Peyer's patch (tissue), 4 donors: ENCODE data around the gene C4orf36. TPM values are rescaled to one million over a fixed set of nuclear protein-coding genes. Genes with fewer than 3 reads are reported as not detected.

Experiments
- DNase-seq, 3 donors: peaks; one replicate each; pipeline ENCODE4 v3.0.0-alpha.2; 2017 to 2019
- H3K27ac ChIP-seq, 4 donors: fragments of 200-600 bp; sonication (generic); one replicate each; pipeline ENCODE4 v1.5.1; 2016 to 2019
- H3K27me3 ChIP-seq, 2 donors: fragments of 200-600 bp; sonication (generic); one replicate each; pipeline ENCODE4 v1.5.1; 2019
- H3K36me3 ChIP-seq, 3 donors: fragments of 200-600 bp; sonication (generic); one replicate each; pipeline ENCODE4 v1.5.1; 2016 to 2019
- H3K4me1 ChIP-seq, 4 donors: fragments of 200-600 bp; sonication (generic); one replicate each; pipeline ENCODE4 v1.5.1; 2016 to 2019
- H3K4me3 ChIP-seq, 4 donors: fragments of 200-600 bp; sonication (generic); 1 replicate in 3 of 4; 2 replicates in 1 of 4; pipeline ENCODE4 v1.5.1; 2016 to 2019; ENCODE audit warnings: mild to moderate bottlenecking in 1 of 4
- H3K9me3 ChIP-seq, 4 donors: fragments of 200-600 bp; sonication (generic); one replicate each; pipeline ENCODE4 v1.5.1; 2016 to 2019; ENCODE audit warnings: mild to moderate bottlenecking in 1 of 4
- CTCF ChIP-seq, 6 experiments: fragments of 450-650 bp in 4 of 6; fragments of 200-600 bp in 2 of 6; sonication (generic) in 1 of 6; IDR thresholded peaks; one replicate each; pipeline ENCODE4 v1.5.1; 2017 to 2019; ENCODE audit warnings: antibody characterized with exemption in 6 of 6, mild to moderate bottlenecking in 3 of 6, moderate library complexity in 1 of 6
- POLR2A ChIP-seq, 2 donors: fragments of 450-650 bp; IDR thresholded peaks; one replicate each; pipeline ENCODE4 v1.5.1; 2017; ENCODE audit warnings: antibody characterized with exemption in 2 of 2, mild to moderate bottlenecking in 2 of 2, moderate library complexity in 2 of 2
- total RNA-seq, 4 donors: library from RNA; depleted of rRNA; stranded (reverse); fragments of >200 nt; gene quantifications; one replicate each; pipeline ENCODE4 v1.1.0, GENCODE V29; 2016

C4orf36 gene
- total RNA-seq, 4 donors from 2014 or later, result 1.7 to 6.6 TPM; not detected in 2

GRCh38 chr4:86908251-86908657, 16.0 kb upstream of the C4orf36 start:
- no peaks in the 10 kb centered on the region for H3K9me3 ChIP-seq
- peaks cover 0 to 5% (median 0%) of the 10 kb centered on the region in 4 donors for H3K4me1 ChIP-seq
- H3K27ac ChIP-seq, result no peak overlapping the region
- TF ChIP-seq POLR2A (IDR thresholded peaks at IDR 0.05) (no peak), CTCF (IDR thresholded peaks at IDR 0.05) (no peak)
- no peak overlapping the region for H3K4me3 ChIP-seq
- DNase-seq, result no peak
- no peaks in the 10 kb centered on the region for H3K36me3 ChIP-seq
- no peaks in the 10 kb centered on the region for H3K27me3 ChIP-seq

DNA sequence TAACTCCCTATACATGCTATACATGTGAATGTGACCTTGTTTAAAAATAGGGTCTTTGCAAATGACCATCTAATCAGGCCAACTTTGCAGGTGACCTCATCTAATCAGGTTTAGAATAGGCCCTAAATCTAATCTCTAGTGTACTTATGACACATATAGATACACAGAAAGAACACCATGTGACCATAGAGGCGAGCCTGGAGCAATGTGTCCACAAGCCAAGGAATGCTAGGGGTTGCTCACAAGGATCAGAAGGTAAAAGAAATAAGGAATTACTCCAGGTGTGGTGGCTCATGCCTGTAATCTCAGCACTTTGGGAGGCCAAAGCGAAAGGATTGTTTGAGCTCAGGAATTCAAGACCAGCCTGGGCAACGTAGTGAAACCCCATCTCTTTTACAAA, 9.6 kb upstream of the C4orf36 start:
- no peak overlapping the region for H3K27ac ChIP-seq
- DNase-seq, result no peak
- no peak overlapping the region for H3K4me3 ChIP-seq
- H3K27me3 ChIP-seq, result no peaks in the 10 kb centered on the region
- H3K9me3 ChIP-seq, result no peaks in the 10 kb centered on the region
- TF ChIP-seq POLR2A (IDR thresholded peaks at IDR 0.05) (no peak), CTCF (IDR thresholded peaks at IDR 0.05) (no peak)
- H3K36me3 ChIP-seq, result no peaks in the 10 kb centered on the region
- no peaks in the 10 kb centered on the region for H3K4me1 ChIP-seq

GRCh38 chr4:86898562-86898961, 6.3 kb upstream of the C4orf36 start:
- H3K4me3 ChIP-seq, result no peak overlapping the region
- no peaks in the 10 kb centered on the region for H3K9me3 ChIP-seq
- no peaks in the 10 kb centered on the region for H3K36me3 ChIP-seq
- no peaks in the 10 kb centered on the region for H3K27me3 ChIP-seq
- TF ChIP-seq CTCF (IDR thresholded peaks at IDR 0.05) (no peak), POLR2A (IDR thresholded peaks at IDR 0.05) (no peak)
- DNase-seq, result no peak
- no peak overlapping the region for H3K27ac ChIP-seq
- no peaks in the 10 kb centered on the region for H3K4me1 ChIP-seq

DNA sequence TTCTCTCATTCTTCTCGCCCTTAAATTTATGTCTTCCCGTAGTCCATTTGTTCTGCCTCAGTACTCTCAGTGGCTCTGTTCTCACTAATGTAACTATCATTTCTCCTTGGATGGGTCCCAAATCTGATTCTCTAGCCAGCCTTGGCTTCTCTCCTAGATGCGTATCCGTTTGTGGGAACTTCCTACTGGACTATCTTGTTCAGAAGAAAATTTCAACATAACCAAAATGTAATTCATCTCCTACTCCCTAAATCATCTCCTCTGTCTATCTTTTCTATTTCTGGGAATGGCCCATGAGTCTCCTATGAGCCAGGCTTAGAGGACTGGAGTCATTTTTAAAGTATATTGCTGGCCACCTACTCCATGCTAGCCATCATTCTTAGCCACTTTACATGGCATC, 4.4 kb upstream of the C4orf36 start:
- Histone ChIP-seq H3K36me3 (no peaks in the 10 kb centered on the region), H3K27ac (no peak overlapping the region), H3K4me3 (no peak overlapping the region), H3K4me1 (peaks cover 0 to 9% (median 2%) of the 10 kb centered on the region in 4 donors), H3K9me3 (no peaks in the 10 kb centered on the region), H3K27me3 (no peaks in the 10 kb centered on the region)
- DNase-seq, result no peak
- TF ChIP-seq POLR2A (IDR thresholded peaks at IDR 0.05) (no peak), CTCF (IDR thresholded peaks at IDR 0.05) (no peak)

- H3K27ac ChIP-seq, result no peak overlapping the region
- peaks cover 0 to 12% (median 3%) of the 10 kb centered on the region in 4 donors for H3K4me1 ChIP-seq
- no peak for TF ChIP-seq POLR2A (IDR thresholded peaks at IDR 0.05)
- peak; percentile 19 to 86 (median 68) for TF ChIP-seq CTCF (IDR thresholded peaks at IDR 0.05)
- H3K4me3 ChIP-seq, result no peak overlapping the region
- no peaks in the 10 kb centered on the region for H3K36me3 ChIP-seq
- H3K9me3 ChIP-seq, result no peaks in the 10 kb centered on the region
- DNase-seq, result no peak
- no peaks in the 10 kb centered on the region for H3K27me3 ChIP-seq
Measured at GRCh38 chr4:86895692-86896488, 3.7 kb upstream of the C4orf36 start.
